GM10266 (cell line): ENCODE measurements around the gene MOCS3.

ENCODE experiments used
- DNase-seq: peaks from one replicate; pipeline ENCODE4 v3.0.0; 2012; ENCODE audit errors: extremely low spot score
- TF ChIP-seq, protein P1 (sequence below): IDR thresholded peaks from 2 replicates; pipeline ENCODE4 v1.5.1; 2012; ENCODE audit warnings: mild to moderate bottlenecking, low read depth; ENCODE audit not compliant: control insufficient read depth, insufficient read depth; ENCODE audit errors: missing control alignments

The MOCS3 gene, protein sequence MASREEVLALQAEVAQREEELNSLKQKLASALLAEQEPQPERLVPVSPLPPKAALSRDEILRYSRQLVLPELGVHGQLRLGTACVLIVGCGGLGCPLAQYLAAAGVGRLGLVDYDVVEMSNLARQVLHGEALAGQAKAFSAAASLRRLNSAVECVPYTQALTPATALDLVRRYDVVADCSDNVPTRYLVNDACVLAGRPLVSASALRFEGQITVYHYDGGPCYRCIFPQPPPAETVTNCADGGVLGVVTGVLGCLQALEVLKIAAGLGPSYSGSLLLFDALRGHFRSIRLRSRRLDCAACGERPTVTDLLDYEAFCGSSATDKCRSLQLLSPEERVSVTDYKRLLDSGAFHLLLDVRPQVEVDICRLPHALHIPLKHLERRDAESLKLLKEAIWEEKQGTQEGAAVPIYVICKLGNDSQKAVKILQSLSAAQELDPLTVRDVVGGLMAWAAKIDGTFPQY

DNA sequence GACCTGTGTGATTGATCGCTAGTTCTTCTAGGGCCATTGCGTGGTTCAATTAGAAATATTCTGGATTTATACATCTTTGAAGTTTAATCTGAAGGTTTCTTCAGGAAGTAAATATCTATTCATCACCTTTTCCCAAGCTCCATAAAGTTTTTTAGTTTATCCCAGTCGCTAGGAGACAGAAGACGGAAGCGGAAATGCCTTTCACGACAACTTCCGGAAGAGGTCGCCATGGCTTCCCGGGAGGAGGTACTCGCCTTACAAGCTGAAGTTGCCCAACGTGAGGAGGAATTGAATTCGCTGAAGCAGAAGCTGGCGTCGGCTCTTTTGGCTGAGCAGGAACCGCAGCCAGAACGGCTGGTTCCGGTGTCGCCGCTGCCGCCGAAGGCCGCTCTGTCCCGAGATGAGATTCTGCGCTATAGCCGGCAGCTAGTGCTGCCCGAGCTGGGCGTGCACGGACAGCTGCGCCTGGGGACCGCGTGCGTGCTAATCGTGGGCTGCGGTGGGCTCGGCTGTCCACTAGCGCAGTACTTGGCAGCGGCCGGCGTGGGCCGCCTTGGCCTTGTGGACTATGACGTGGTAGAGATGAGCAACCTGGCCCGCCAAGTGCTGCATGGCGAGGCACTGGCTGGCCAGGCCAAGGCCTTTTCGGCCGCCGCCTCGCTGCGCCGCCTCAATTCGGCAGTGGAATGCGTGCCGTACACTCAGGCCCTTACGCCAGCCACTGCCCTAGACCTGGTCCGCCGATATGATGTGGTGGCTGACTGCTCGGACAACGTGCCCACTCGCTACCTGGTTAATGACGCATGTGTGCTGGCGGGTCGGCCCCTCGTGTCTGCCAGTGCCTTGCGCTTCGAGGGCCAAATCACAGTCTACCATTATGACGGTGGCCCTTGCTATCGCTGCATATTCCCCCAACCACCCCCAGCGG is at the start of gene MOCS3:
Gene MOCS3 (plus strand): TSS at position 204 of the 928 bp plus-strand sequence. CDS start 25 bp downstream, at position 229.
- peak; percentile 80 for DNase-seq
- TF ChIP-seq, protein P1, sequence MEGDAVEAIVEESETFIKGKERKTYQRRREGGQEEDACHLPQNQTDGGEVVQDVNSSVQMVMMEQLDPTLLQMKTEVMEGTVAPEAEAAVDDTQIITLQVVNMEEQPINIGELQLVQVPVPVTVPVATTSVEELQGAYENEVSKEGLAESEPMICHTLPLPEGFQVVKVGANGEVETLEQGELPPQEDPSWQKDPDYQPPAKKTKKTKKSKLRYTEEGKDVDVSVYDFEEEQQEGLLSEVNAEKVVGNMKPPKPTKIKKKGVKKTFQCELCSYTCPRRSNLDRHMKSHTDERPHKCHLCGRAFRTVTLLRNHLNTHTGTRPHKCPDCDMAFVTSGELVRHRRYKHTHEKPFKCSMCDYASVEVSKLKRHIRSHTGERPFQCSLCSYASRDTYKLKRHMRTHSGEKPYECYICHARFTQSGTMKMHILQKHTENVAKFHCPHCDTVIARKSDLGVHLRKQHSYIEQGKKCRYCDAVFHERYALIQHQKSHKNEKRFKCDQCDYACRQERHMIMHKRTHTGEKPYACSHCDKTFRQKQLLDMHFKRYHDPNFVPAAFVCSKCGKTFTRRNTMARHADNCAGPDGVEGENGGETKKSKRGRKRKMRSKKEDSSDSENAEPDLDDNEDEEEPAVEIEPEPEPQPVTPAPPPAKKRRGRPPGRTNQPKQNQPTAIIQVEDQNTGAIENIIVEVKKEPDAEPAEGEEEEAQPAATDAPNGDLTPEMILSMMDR = no peak

DNA sequence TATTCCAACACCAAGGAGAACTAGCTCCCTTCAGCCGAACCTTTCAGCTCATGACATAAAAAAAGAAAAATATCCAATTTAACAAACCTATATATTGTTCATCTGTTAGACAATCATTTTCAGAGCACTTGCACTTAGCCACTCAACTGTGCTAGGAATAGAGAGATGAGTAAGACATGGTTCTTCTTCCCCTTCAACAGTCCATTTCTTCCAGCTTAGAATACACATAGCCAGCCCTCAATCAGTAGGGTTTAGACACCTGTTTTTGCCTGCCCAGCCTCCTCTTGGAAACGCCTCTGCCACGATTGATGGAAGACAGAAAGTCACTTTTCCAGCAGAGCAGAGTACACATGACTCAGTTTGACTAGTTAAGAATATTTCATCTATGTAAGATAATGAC is 49.2 kb upstream of the MOCS3 start:
- DNase-seq = no peak
- TF ChIP-seq, protein P1 = no peak

DNA sequence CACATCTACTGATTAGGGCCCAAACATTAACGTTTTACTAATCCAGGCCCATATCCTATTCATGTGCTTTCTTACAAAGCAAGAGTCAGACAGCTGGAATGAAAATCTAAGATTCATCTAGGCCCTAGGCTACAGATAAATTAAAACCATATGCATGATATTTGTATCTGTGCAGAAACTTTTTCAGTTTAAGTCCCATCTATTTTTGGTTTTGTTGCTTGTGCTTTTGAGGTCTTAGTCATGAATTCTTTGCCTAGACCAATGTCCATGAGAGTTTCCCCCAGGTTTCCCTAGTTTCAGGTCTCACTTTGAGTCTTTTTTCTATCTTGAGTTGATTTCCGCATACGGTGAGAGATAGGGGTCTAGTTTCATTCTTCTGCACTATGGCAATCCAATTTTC is 47.6 kb upstream of the MOCS3 start:
- TF ChIP-seq, protein P1 = no peak
- no peak for DNase-seq

DNA sequence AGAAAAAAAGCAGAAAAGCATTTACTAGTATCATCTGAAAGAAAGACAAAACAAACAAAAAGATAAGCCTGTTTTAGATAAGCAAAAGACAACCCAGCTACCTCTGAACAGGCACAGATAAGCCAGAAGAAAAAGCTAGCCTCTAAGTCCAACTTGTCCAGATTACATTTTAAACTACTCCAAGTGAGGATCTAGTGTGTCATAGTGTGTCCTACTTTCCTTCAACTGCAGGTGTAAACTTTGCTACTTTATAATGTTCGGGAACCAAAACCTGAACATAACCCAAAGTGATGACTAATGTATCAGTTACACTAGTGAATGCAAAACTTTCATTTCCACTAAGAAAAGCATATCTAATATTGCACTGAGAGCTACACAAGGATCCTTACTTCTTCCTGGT is 46.9 kb upstream of the MOCS3 start:
- TF ChIP-seq, protein P1 = no peak
- DNase-seq = peak; percentile 24

DNA sequence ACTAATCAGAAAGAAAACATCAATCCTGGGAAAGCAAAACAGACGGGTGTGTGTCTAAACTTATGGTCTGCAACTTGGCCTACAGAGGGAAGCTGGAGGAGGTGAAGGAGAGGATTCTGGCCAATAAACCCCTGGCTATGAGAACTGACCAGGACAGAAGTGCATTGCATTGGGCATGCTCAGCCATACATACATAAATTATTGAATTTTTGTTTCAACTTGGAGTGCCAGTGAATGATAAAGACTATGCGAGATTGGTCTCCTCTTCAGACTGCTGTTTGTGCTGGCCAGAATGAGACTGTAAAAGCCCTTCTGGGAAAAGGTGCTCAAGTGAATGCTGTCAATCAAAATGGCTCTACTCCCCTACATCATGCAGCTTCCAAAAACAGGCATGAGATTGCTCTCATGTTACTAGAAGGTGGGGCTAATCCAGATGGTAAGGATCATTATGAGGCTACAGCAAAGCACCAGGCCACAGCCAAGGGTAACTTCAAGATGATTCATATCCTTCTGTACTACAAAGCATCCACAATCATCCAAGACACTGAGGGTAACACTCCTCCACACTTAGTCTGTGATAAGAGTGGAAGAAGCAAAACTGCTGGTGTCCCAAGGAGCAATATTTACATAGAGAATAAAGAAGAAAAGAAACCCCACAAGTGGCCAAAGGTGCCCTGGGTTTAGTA is 44.8 kb upstream of the MOCS3 start:
- TF ChIP-seq, protein P1 = no peak
- no peak for DNase-seq

DNA sequence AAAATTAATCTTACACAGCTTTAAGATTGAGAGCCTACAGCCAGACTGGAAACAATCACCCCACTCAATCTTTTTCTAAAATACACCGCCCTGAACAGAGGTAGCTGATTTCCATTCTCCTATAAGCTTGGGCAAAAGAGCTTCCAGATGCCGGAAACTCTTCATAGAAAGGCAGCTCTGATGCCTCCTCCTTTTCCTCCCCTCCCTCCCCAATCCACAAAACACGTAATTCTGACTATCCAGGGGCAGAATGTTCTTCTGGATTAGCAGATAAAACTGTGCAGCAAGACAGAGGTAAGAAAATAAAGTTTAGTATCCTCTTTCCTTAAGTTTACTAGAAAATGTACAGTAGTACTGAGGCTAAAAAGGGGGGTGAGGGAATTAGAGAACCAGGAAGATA is 43.2 kb upstream of the MOCS3 start:
- TF ChIP-seq, protein P1 = no peak
- no peak for DNase-seq
